T-helper 2 cell treated with Interferon-gamma antibody and Interleukin-4, amounts not matched to agents 100 ng/mL and 5 ng/mL, for 36 hours (primary cell): ENCODE data around the gene CRISP3. TPM values are rescaled to one million over a fixed set of nuclear protein-coding genes. Genes with fewer than 3 reads are reported as not detected.

Experiments used
- intact Hi-C: fragments of 100-400 bp; cut with micrococcal nuclease; formaldehyde crosslinking; loops from one replicate; pipeline ENCODE4 v1.15.1; 2023
- total RNA-seq: library from RNA; stranded (reverse); gene quantifications from 2 replicates; pipeline ENCODE4 v1.2.3, GENCODE V29; 2022

Gene CRISP3
- total RNA-seq, 1 donor from 2014 or later: not detected

DNA sequence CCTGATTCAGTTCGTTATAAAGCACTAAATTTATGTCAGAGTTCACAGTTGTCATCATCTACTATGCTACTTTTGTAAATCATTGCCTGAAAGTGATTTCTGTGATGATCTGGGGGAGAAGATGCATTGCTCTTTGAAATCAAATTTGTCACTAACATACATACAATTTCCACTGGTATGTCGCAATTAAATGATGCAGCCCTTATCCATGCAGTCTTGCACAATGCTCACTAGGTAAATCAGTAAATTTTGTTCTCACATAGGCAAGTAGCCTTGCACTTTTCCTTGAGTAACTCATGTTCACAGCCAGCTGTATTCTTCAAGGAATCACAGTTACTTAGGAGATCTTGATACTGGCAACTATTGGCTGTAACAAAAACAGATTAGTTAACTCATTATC, 51.7 kb downstream of the CRISP3 start:
- intact Hi-C loops: no loop called here

Other genes starting within 250 kb of the CRISP3 start
- gene GLYATL3, start 244.5 kb downstream of the CRISP3 start, total RNA-seq: not detected in 2 replicates
- gene C6orf141, start 193.7 kb downstream of the CRISP3 start, total RNA-seq: 0.39 and 0.55 TPM in 2 replicates
- gene RHAG, start 107.5 kb downstream of the CRISP3 start, total RNA-seq: not detected in 2 replicates
- not detected in 2 replicates for gene CRISP2, start 30.8 kb downstream of the CRISP3 start, total RNA-seq
- not detected in 2 replicates for gene PGK2, start 42.9 kb upstream of the CRISP3 start, total RNA-seq
- not detected in 2 replicates for gene CRISP1, start 122.1 kb upstream of the CRISP3 start, total RNA-seq
- gene DEFB114, start 219.8 kb upstream of the CRISP3 start, total RNA-seq: not detected in 2 replicates
- gene DEFB113, start 225.2 kb upstream of the CRISP3 start, total RNA-seq: not detected in 2 replicates